Right lobe of liver (tissue), 6 donors: ENCODE results near the gene DDX39A. TPM values are rescaled to one million over a fixed set of nuclear protein-coding genes. Genes with fewer than 3 reads are reported as not detected.

ENCODE experiments used
- ATAC-seq, 4 donors: fragments of 200-7000 bp; cut with Tn5 transposase; one replicate each; pipeline ENCODE4 v1.9.1; 2020; ENCODE audit warnings: mild to moderate bottlenecking in 4 of 4, moderate library complexity in 4 of 4
- DNase-seq, 3 donors: peaks; one replicate each; pipeline ENCODE4 v3.0.0-alpha.2; 2020
- H3K27ac ChIP-seq, 3 donors: fragments of 200-600 bp; one replicate each; pipeline ENCODE4 v1.8.0; 2022
- H3K27me3 ChIP-seq, 2 donors: fragments of 200-600 bp; one replicate each; pipeline ENCODE4 v1.8.0; 2022
- H3K36me3 ChIP-seq, 4 donors: fragments of 200-600 bp; sonication (generic) in 1 of 4; one replicate each; pipeline versions ENCODE4 v1.5.1 to v1.8.0; 2017 to 2022; ENCODE audit warnings: control low read depth in 1 of 4
- H3K4me1 ChIP-seq, 4 donors: fragments of 200-600 bp; sonication (generic) in 1 of 4; one replicate each; pipeline versions ENCODE4 v1.5.1 to v1.8.0; 2017 to 2022; ENCODE audit warnings: control low read depth in 1 of 4
- H3K4me3 ChIP-seq, 3 donors: fragments of 200-600 bp; one replicate each; pipeline ENCODE4 v1.8.0; 2022
- H3K9me3 ChIP-seq, 4 donors: fragments of 200-600 bp; sonication (generic) in 1 of 4; one replicate each; pipeline versions ENCODE4 v1.5.1 to v1.8.0; 2017 to 2022; ENCODE audit warnings: control low read depth in 1 of 4
- POLR2A ChIP-seq: fragments of 450-650 bp; IDR thresholded peaks from one replicate; pipeline ENCODE4 v1.6.1; 2017; ENCODE audit warnings: antibody characterized with exemption, mild to moderate bottlenecking
- WGBS: methylation state at CpG from one replicate; pipeline ENCODE4 v1.1.6; 2018; ENCODE audit warnings: low coverage, low lambda C conversion rate; ENCODE audit not compliant: insufficient coverage; ENCODE audit errors: missing lambda C conversion rate; 5-methylcytosine and 5-hydroxymethylcytosine counted together
- intact Hi-C, 2 donors: fragments of 100-400 bp; cut with DNase I; formaldehyde crosslinking; loops; one replicate each; pipeline versions ENCODE4 v1.11.2 to v1.14.1; 2022
- total RNA-seq, 6 experiments: library from RNA; depleted of rRNA in 2 of 6; stranded (reverse); fragments of >200 nt in 2 of 6; fragmentation: NEBNext Ultra II Directional in 3 of 6; extraction: Animal tissue kit (Norgen Biotek cat#: 25700) in 3 of 6; gene quantifications; one replicate each; pipeline versions ENCODE4 v1.1.0 to v1.2.4, GENCODE V29; 2016 to 2023
- TF ChIP-seq, protein P1 (sequence below), 4 donors: fragments of 200-600 bp in 3 of 4; fragments of 450-650 bp in 1 of 4; IDR thresholded peaks; one replicate each; pipeline versions ENCODE4 v1.5.1 to v1.8.0; 2016 to 2022; ENCODE audit warnings: antibody characterized with exemption in 4 of 4, mild to moderate bottlenecking in 2 of 4
- donor health status: DM: no; HTN: yes; CAD: no.
- donor health status: DM: no; HTN: no; CAD: no.
- donor health status: DM: no; HTN: no; CAD: no.
- donor health status: DM: no; HTN: yes; CAD: no.
- donor health status: DM: no; HTN: yes; CAD: no.

Gene DDX39A
- total RNA-seq, 6 experiments from 2014 or later: 12.9 to 34.5 (median 24.6) TPM

DNA sequence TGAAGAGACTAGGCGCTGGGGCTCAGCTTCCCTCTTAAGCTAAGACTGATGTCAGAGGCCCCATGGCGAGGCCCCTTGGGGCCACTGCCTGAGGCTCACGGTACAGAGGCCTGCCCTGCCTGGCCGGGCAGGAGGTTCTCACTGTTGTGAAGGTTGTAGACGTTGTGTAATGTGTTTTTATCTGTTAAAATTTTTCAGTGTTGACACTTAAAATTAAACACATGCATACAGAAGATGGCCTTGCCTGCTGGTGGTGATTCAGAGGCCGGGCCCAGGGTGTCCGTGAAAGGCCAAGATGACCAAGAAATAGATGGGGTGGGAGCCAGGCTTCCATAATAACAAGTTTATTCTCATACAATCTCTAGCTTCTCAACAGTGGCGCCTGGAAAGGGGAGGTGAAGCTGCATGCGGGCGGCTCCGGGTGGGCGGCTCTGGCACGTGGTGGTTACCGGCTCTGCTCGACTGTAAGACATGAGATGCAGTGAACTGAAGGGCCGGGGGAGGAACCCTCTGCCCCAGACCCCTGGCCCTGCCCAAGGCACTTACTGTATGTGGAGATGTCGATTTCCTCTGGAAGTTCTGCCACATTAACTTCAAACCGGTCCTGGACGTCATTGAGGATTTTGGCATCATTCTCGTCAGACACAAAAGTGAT, 10.5 kb downstream of the DDX39A start:
- TF ChIP-seq, protein P1, sequence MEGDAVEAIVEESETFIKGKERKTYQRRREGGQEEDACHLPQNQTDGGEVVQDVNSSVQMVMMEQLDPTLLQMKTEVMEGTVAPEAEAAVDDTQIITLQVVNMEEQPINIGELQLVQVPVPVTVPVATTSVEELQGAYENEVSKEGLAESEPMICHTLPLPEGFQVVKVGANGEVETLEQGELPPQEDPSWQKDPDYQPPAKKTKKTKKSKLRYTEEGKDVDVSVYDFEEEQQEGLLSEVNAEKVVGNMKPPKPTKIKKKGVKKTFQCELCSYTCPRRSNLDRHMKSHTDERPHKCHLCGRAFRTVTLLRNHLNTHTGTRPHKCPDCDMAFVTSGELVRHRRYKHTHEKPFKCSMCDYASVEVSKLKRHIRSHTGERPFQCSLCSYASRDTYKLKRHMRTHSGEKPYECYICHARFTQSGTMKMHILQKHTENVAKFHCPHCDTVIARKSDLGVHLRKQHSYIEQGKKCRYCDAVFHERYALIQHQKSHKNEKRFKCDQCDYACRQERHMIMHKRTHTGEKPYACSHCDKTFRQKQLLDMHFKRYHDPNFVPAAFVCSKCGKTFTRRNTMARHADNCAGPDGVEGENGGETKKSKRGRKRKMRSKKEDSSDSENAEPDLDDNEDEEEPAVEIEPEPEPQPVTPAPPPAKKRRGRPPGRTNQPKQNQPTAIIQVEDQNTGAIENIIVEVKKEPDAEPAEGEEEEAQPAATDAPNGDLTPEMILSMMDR (IDR thresholded peaks at IDR 0.05): no peak
- TF ChIP-seq POLR2A: no peak
- intact Hi-C loops: no loop called here
- Histone ChIP-seq H3K9me3 (no peaks in the 10 kb centered on the region), H3K36me3 (peaks cover 0 to 72% (median 39%) of the 10 kb centered on the region in 4 donors), H3K27ac (no peak overlapping the region), H3K4me1 (peaks cover 0 to 3% (median 0%) of the 10 kb centered on the region in 4 donors), H3K27me3 (no peaks in the 10 kb centered on the region), H3K4me3 (no peak overlapping the region)
- ATAC-seq (no peak), DNase-seq (no peak)
- 83% methylated on average over 9 of the region's 20 CpGs for WGBS

DNA sequence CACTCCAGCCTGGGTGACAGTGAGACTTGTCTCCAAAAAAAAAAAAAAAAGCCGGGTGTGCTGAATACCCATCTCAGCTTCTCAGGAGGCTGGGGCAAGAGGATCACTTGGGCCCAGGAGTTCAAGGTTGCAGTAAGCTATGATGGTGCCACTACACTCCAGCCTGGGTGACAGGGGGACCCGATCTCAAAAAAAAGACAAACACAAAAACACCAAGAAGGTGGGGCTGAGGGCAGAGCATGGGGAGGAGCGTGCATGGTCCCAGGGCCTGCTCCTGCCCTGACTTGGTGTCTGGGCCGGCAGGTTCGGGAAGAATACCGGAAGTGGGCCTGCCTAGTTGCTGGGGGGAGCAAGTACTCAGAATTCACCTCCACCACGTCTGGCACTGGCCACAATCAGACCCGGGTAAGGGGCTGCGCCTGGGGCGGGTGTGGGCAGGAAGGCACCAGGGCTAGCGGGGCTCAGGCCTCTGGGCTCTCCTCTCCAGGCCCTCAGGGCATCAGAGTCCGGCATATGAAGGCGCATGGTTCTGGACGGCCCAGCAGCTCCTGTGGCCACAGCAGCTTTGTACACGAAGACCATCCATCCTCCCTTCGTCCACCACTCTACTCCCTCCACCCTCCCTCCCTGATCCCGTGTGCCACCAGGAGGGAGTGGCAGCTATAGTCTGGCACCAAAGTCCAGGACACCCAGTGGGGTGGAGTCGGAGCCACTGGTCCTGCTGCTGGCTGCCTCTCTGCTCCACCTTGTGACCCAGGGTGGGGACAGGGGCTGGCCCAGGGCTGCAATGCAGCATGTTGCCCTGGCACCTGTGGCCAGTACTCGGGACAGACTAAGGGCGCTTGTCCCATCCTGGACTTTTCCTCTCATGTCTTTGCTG, 11.3 kb downstream of the DDX39A start:
- H3K9me3 ChIP-seq: no peaks in the 10 kb centered on the region
- DNase-seq: no peak
- H3K4me1 ChIP-seq: peaks cover 0 to 3% (median 0%) of the 10 kb centered on the region in 4 donors
- peak in 1 of 4 donors; percentile 2 for ATAC-seq
- intact Hi-C loops: no loop called here
- peaks cover 0 to 72% (median 38%) of the 10 kb centered on the region in 4 donors for H3K36me3 ChIP-seq
- no peak overlapping the region for H3K4me3 ChIP-seq
- H3K27me3 ChIP-seq: no peaks in the 10 kb centered on the region
- no peak for TF ChIP-seq POLR2A
- TF ChIP-seq, protein P1 (IDR thresholded peaks at IDR 0.05): no peak
- H3K27ac ChIP-seq: no peak overlapping the region
- WGBS: 74% methylated on average over 7 of the region's 20 CpGs

DNA sequence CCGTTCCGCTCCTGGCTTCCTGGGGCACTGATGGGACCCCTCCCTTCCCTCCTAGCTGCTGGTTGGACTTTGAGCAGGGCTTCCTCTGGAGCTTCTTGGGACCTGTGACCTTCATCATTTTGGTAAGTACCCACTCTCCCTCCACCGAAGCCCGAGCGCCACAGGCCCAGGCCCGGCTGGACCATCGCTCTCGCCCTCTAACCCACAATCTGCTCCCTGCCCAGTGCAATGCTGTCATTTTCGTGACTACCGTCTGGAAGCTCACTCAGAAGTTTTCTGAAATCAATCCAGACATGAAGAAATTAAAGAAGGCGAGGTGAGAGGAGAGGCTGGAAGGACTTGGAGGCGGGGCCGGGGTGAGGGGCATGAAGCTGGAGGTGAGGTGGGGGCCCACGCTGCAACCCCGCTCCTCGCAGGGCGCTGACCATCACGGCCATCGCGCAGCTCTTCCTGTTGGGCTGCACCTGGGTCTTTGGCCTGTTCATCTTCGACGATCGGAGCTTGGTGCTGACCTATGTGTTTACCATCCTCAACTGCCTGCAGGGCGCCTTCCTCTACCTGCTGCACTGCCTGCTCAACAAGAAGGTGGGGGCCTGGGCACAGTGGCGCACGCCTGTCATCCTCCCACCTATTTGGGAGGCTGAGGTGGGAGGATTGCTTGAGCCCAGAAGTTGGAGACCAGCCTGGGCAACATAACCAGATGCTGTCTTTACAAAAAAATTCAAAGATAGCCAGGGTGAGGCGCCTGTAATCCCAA, 12.3 kb downstream of the DDX39A start:
- TF ChIP-seq, protein P1 (IDR thresholded peaks at IDR 0.05): no peak
- no peak for TF ChIP-seq POLR2A
- WGBS: 86% methylated on average over 10 of the region's 27 CpGs
- H3K4me1 ChIP-seq: peaks cover 0 to 3% (median 0%) of the 10 kb centered on the region in 4 donors
- no peaks in the 10 kb centered on the region for H3K27me3 ChIP-seq
- no peak overlapping the region for H3K4me3 ChIP-seq
- no peak overlapping the region for H3K27ac ChIP-seq
- no peaks in the 10 kb centered on the region for H3K9me3 ChIP-seq
- peaks cover 0 to 62% (median 33%) of the 10 kb centered on the region in 4 donors for H3K36me3 ChIP-seq
- intact Hi-C loops: no loop called here
- DNase-seq: no peak
- no peak for ATAC-seq

DNA sequence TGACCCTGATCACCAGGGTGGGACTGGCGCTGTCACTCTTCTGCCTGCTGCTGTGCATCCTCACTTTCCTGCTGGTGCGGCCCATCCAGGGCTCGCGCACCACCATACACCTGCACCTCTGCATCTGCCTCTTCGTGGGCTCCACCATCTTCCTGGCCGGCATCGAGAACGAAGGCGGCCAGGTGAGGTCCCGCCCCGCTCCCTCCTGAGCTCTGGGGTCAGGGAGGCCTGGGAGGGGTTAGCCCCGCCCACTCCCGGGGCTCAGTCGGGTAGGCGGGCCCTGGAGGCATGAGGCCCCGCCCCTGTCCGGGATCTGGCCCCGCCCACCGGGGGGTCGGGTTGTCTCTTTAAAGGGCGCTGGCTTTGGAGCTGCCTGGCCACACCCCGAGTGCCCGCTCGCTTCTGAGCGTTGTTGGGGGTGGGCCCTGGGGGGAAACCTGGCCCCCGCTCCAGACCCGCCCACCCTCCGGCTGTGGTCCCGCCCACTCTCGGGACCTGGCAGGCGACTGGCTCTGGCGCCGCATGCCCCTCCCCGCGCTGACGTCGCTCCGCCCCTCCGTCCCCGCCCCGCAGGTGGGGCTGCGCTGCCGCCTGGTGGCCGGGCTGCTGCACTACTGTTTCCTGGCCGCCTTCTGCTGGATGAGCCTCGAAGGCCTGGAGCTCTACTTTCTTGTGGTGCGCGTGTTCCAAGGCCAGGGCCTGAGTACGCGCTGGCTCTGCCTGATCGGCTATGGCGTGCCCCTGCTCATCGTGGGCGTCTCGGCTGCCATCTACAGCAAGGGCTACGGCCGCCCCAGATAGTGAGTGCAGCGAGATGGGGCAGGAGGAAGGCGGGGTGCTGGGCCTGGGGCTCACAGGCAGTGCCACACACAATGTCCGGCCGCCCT, 13.1 kb downstream of the DDX39A start:
- no peaks in the 10 kb centered on the region for H3K27me3 ChIP-seq
- no peak overlapping the region for H3K27ac ChIP-seq
- H3K36me3 ChIP-seq: peaks cover 0 to 56% (median 27%) of the 10 kb centered on the region in 4 donors
- H3K4me3 ChIP-seq: peak overlapping the region in 2 of 3 donors; percentile 20 to 45
- 80% methylated on average over 2 of the region's 61 CpGs for WGBS
- intact Hi-C loops: no loop called here
- peak; percentile 87 to 95 (median 90) for ATAC-seq
- H3K4me1 ChIP-seq: peaks cover 0 to 3% (median 0%) of the 10 kb centered on the region in 4 donors
- peak; percentile 81 to 89 (median 88) for DNase-seq
- H3K9me3 ChIP-seq: no peaks in the 10 kb centered on the region
- TF ChIP-seq, protein P1 (IDR thresholded peaks at IDR 0.05): peak; percentile 80 to 97 (median 88)
- TF ChIP-seq POLR2A: no peak
